HG03025 (cell line): ENCODE results near the gene NDUFAB1.
"Not testable (repeated sequence)": the region's sequence is repeated elsewhere in the genome, so short reads cannot be mapped to it uniquely, and the experiment has no call there.

Experiments used
- ATAC-seq: cut with Tn5 transposase; IDR thresholded peaks from one replicate; pipeline ENCODE4 v1.9.1; 2021; ENCODE audit warnings: mild to moderate bottlenecking, moderate library complexity; ENCODE audit not compliant: unreplicated experiment, low FRiP score

Gene NDUFAB1

GRCh38 chr16:23595951-23596720, at the start of gene NDUFAB1:
Gene NDUFAB1 (minus strand): TSS chr16:23596316. CDS start chr16:23596290, 26 bp downstream.
- peak; percentile 81 for ATAC-seq

- no peak for ATAC-seq
Measured at GRCh38 chr16:23642246-23642774, 46.2 kb upstream of the NDUFAB1 start.

- peak; percentile 95 for ATAC-seq
Measured at GRCh38 chr16:23640931-23641765, 45.0 kb upstream of the NDUFAB1 start, which contains the start of the genes DCTN5 and PALB2. Gene DCTN5 (plus strand): TSS chr16:23641466. CDS start chr16:23641543, 77 bp downstream. Gene PALB2 (minus strand): TSS chr16:23641310. CDS start chr16:23641157, 153 bp downstream.

GRCh38 chr16:23640615-23640930, 44.5 kb upstream of the NDUFAB1 start:
- ATAC-seq: no peak

GRCh38 chr16:23635958-23636357, 39.8 kb upstream of the NDUFAB1 start:
- no peak for ATAC-seq

GRCh38 chr16:23634461-23635036, 38.4 kb upstream of the NDUFAB1 start:
- no peak for ATAC-seq

- ATAC-seq: not testable (repeated sequence)
Measured at GRCh38 chr16:23631874-23632273, 35.8 kb upstream of the NDUFAB1 start.

GRCh38 chr16:23629516-23629915, 33.4 kb upstream of the NDUFAB1 start:
- ATAC-seq: no peak

GRCh38 chr16:23624092-23624491, 28.0 kb upstream of the NDUFAB1 start:
- no peak for ATAC-seq

- no peak for ATAC-seq
Measured at GRCh38 chr16:23615805-23616204, 19.7 kb upstream of the NDUFAB1 start.

- no peak for ATAC-seq
Measured at GRCh38 chr16:23611936-23612335, 15.8 kb upstream of the NDUFAB1 start.

GRCh38 chr16:23610905-23611304, 14.8 kb upstream of the NDUFAB1 start:
- not testable (repeated sequence) for ATAC-seq

- ATAC-seq: no peak
Measured at GRCh38 chr16:23609929-23610328, 13.8 kb upstream of the NDUFAB1 start.

GRCh38 chr16:23608194-23608593, 12.1 kb upstream of the NDUFAB1 start:
- ATAC-seq: no peak

- ATAC-seq: no peak
Measured at GRCh38 chr16:23607726-23608125, 11.6 kb upstream of the NDUFAB1 start.

- no peak for ATAC-seq
Measured at GRCh38 chr16:23597003-23597756, 1.1 kb upstream of the NDUFAB1 start.

GRCh38 chr16:23595246-23595950, 718 bp downstream of the NDUFAB1 start:
- no peak for ATAC-seq

GRCh38 chr16:23594186-23594585, 1.9 kb downstream of the NDUFAB1 start:
- no peak for ATAC-seq

- no peak for ATAC-seq
Measured at GRCh38 chr16:23590181-23590580, 5.9 kb downstream of the NDUFAB1 start.

GRCh38 chr16:23587726-23588125, 8.4 kb downstream of the NDUFAB1 start:
- ATAC-seq: no peak
